HepG2 (cell line): Measurements from ENCODE around the gene KDM1B. TPM values are rescaled to one million over a fixed set of nuclear protein-coding genes. Genes with fewer than 3 reads are reported as not detected.
A peak's percentile ranks its signal among the peaks of the same experiment; 100 is the strongest.

Experiments
- ARID5B ChIP-seq: IDR thresholded peaks from 2 replicates; pipeline ENCODE4 v1.4.0; 2020; ENCODE audit warnings: mild to moderate bottlenecking, missing genetic modification reagents
- KDM5A ChIP-seq: fragments of 200-600 bp; sonication (generic); IDR thresholded peaks from 2 replicates; pipeline ENCODE4 v1.7.0; 2018; ENCODE audit warnings: antibody characterized with exemption, mild to moderate bottlenecking, low read length, borderline replicate concordance
- MXI1 ChIP-seq: IDR thresholded peaks from 3 replicates; pipeline ENCODE4 v1.6.1; 2012; ENCODE audit warnings: low read depth, low read length, inconsistent platforms, borderline replicate concordance
- NCOR1 ChIP-seq: fragments of 200-600 bp; sonication (generic); IDR thresholded peaks from 2 replicates; pipeline ENCODE4 v1.7.0; 2017; ENCODE audit warnings: antibody characterized with exemption, low read length, borderline replicate concordance
- NFE2 ChIP-seq: sonication (generic); formaldehyde crosslinking; IDR thresholded peaks from 2 replicates; pipeline ENCODE4 v1.4.0; 2020; ENCODE audit warnings: missing genetic modification reagents
- PHF5A ChIP-seq: IDR thresholded peaks from one replicate; pipeline ENCODE4 v1.6.1; 2018; ENCODE audit warnings: low read depth, missing genetic modification reagents; ENCODE audit not compliant: unreplicated experiment
- POLR2AphosphoS5 ChIP-seq: IDR thresholded peaks from 2 replicates; pipeline ENCODE4 v1.6.1; 2012; ENCODE audit warnings: low read depth, low read length
- RERE ChIP-seq: IDR thresholded peaks from 2 replicates; pipeline ENCODE4 v1.6.1; 2016; ENCODE audit warnings: low read depth, missing genetic modification reagents, missing compliant biosample characterization
- SIN3B ChIP-seq: fragments of 150-350 bp; IDR thresholded peaks from 2 replicates; pipeline ENCODE4 v1.6.1; 2014; ENCODE audit warnings: low read length
- SNAPC4 ChIP-seq: sonication (generic); formaldehyde crosslinking; IDR thresholded peaks from 2 replicates; pipeline ENCODE4 v1.4.0; 2020; ENCODE audit warnings: mild to moderate bottlenecking, missing genetic modification reagents
- SP2 ChIP-seq: sonication (generic); formaldehyde crosslinking; IDR thresholded peaks from 2 replicates; pipeline ENCODE4 v1.5.1; 2020; ENCODE audit warnings: mild to moderate bottlenecking, missing genetic modification reagents
- TBX2 ChIP-seq: sonication (generic); formaldehyde crosslinking; IDR thresholded peaks from 2 replicates; pipeline ENCODE4 v1.5.0; 2020; ENCODE audit warnings: missing genetic modification reagents, mild to moderate bottlenecking, borderline replicate concordance
- TRIM24 ChIP-seq: sonication (generic); formaldehyde crosslinking; IDR thresholded peaks from 2 replicates; pipeline ENCODE4 v1.8.0; 2022; ENCODE audit warnings: mild to moderate bottlenecking, missing genetic modification reagents
- polyA plus RNA-seq, 8 experiments: library from polyadenylated mRNA; depleted of rRNA in 3 of 8; stranded (reverse) in 7 of 8; unstranded in 1 of 8; fragments of >200 nt; fragmentation: Illumina TruSeq in 4 of 8; extraction: Trizol in 4 of 8; gene quantifications; 2 replicates each; pipeline versions ENCODE4 v1.2.1 to v1.2.3, GENCODE V29; 2011 to 2016; ENCODE audit warnings: low read depth in 4 of 8, missing spikeins in 1 of 8, mixed read lengths in 1 of 8; ENCODE audit not compliant: insufficient read depth in 1 of 8
- total RNA-seq, 5 experiments: library from RNA; depleted of rRNA; stranded (reverse); fragments of >200 nt; fragmentation: Illumina TruSeq; extraction: Trizol; gene quantifications; 2 replicates each; pipeline ENCODE4 v1.2.3, GENCODE V29; 2016; ENCODE audit warnings: low read depth in 1 of 5

Gene KDM1B
- total and polyA plus RNA-seq, 2 of the 13 experiments (the other 11 are each of a cell fraction or from before 2014, with no cell fraction given): 9.8 to 13.2 TPM

- TF ChIP-seq RERE (CRISPR knock-in tag): no peak
- no peak for TF ChIP-seq NFE2 (CRISPR knock-in tag)
- no peak for TF ChIP-seq TRIM24 (CRISPR knock-in tag)
- no peak for TF ChIP-seq NCOR1
- no peak for TF ChIP-seq SP2 (CRISPR knock-in tag)
- no peak for TF ChIP-seq POLR2AphosphoS5
- TF ChIP-seq MXI1: peak; percentile 78; the same call in 2 of the 3 replicates
- TF ChIP-seq ARID5B (CRISPR knock-in tag): no peak; the same call in 1 of the 2 replicates
- TF ChIP-seq PHF5A (CRISPR knock-in tag): no peak
- peak; percentile 66; the same call in 1 of the 2 replicates for TF ChIP-seq SNAPC4 (CRISPR knock-in tag)
- TF ChIP-seq SIN3B: no peak
- peak; percentile 53; the same call in 1 of the 2 replicates for TF ChIP-seq KDM5A
- TF ChIP-seq TBX2: 0 out of 2 replicates have a peak, but pooled peaks have one; percentile 25
These were observed 721 bp downstream of the KDM1B start (continued) for GRCh38 chr6:18155864-18156421.
